Activated T-helper 1 cell treated with anti-CD3 and anti-CD28 coated beads, Interleukin-2, amount 50 U/mL, for 16 hours (primary cell): Measurements from ENCODE around the gene RGS12.

Experiments
- DNase-seq, 2 donors: peaks; one replicate each; pipeline ENCODE4 v3.0.0-alpha.2; 2020; ENCODE audit warnings: low read depth in 1 of 2, low spot score in 1 of 2

Gene RGS12

GRCh38 chr4:3292571-3293400 is at the start of gene RGS12:
TSS of gene RGS12 (plus strand) at chr4:3293021. CDS start at chr4:3316171, 23,150 bp downstream.
- peak; percentile 71 to 82 for DNase-seq

GRCh38 chr4:3243136-3243780 is 49.6 kb upstream of the RGS12 start:
- DNase-seq, result no peak

GRCh38 chr4:3244002-3244401 is 48.8 kb upstream of the RGS12 start:
- DNase-seq, result no peak

- no peak for DNase-seq
Measured at GRCh38 chr4:3244747-3245146, 48.1 kb upstream of the RGS12 start.

- no peak for DNase-seq
Measured at GRCh38 chr4:3245676-3246075, 47.1 kb upstream of the RGS12 start.

GRCh38 chr4:3246458-3247398 is 46.1 kb upstream of the RGS12 start:
- DNase-seq, result no peak

- DNase-seq, result no peak
Measured at GRCh38 chr4:3247399-3248177, 45.2 kb upstream of the RGS12 start.

- DNase-seq, result no peak
Measured at GRCh38 chr4:3248178-3248480, 44.7 kb upstream of the RGS12 start.

GRCh38 chr4:3248811-3249661 is 43.8 kb upstream of the RGS12 start, which contains the start of gene MSANTD1:
TSS of gene MSANTD1 (plus strand) at chr4:3249159. CDS start at chr4:3249223, 64 bp downstream.
- DNase-seq, result no peak

GRCh38 chr4:3249711-3250437 is 42.9 kb upstream of the RGS12 start:
- no peak for DNase-seq

GRCh38 chr4:3250438-3250955 is 42.3 kb upstream of the RGS12 start:
- DNase-seq, result no peak

GRCh38 chr4:3250956-3251690 is 41.7 kb upstream of the RGS12 start:
- no peak for DNase-seq

- DNase-seq, result no peak
Measured at GRCh38 chr4:3251691-3252479, 40.9 kb upstream of the RGS12 start.

- DNase-seq, result no peak
Measured at GRCh38 chr4:3252480-3252828, 40.4 kb upstream of the RGS12 start.

GRCh38 chr4:3252831-3253641 is 39.8 kb upstream of the RGS12 start:
- no peak for DNase-seq

GRCh38 chr4:3253808-3254207 is 39.0 kb upstream of the RGS12 start:
- DNase-seq, result no peak
